NCI-H1694 treated with DMSO at 0.1 percent for 48 hours (cell line): ENCODE results near the gene ITGAE.

Source experiments
- DNase-seq: peaks from one replicate; lab custom pipeline; 2025; lab: John Stamatoyannopoulos, UW

The ITGAE gene

DNA sequence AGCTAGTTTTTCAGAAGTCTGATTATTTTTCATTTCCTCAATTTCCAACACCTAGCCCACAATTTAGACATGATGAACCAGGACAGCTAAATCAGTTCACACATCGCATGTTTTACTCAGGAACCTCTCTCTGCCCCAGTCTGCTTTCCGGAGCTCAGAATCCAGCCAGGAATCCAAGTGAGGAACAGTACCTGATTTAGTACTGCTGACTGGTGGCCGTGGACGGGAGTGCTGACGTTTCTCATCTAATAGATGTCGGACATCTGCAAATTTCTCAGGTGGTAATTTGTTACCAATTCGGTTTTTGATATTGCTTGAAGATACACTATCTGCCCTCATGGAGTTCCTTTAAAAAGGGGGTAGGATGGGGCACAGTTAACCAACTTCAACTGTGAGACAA lies 14.9 kb upstream of the ITGAE start:
- DNase-seq, result no peak

DNA sequence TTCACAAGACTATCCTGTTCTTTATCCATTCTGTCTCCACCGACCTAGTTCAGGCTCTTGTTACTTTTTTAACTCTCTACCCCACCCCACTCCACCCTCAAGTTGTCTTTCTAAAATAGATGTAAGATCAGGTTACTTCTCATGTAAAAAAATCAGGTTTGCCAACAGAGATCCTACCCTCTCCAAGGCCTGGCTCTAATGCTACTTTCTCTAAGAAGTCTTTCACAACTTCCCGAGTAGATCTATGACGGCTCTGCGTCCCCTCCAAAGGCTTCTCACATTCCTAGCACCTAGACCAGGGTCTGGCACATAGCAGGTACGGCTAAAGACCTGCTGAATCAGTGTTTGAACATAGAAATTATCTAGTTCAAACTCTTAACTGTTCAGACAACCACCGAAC lies 14.1 kb upstream of the ITGAE start:
- no peak for DNase-seq

DNA sequence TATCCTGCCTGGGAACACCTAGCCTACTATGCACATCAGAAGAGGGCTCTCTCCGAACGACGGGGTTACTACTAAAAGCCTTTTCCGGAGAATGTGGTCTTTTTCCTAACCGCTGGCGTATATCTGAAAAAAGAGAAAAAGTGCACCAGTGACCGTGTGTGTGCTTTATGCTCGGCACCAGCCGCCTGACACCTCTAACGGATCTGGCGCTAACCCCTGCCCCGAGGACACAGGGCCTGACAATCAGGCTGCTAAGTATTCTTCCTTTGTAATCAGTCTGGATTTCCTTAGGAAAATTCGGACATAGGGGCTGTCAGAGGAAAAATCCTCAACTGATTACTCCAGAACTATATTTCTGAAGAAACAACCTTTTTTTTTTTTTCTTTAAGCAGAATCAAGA lies 13.4 kb upstream of the ITGAE start:
- no peak for DNase-seq

DNA sequence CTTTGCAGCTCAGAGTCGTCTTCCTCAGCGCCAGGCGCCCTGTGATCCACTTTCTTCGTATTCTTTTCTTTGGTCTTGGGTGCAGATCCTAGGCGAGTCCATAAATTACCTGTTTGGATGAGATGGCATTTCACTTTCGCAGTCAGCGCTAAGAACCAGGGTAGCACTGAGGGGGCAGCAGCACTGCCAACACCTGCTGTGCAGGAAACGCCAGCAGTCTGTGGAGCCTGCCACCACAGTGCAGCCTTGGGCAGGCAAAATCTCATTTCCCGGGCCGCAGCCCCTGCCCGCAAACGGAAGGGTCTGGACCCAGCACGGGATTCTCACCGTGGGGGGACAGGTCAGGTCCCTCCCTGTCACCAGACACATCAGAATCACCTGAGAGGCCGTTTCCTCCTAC lies 12.2 kb upstream of the ITGAE start:
- no peak for DNase-seq

DNA sequence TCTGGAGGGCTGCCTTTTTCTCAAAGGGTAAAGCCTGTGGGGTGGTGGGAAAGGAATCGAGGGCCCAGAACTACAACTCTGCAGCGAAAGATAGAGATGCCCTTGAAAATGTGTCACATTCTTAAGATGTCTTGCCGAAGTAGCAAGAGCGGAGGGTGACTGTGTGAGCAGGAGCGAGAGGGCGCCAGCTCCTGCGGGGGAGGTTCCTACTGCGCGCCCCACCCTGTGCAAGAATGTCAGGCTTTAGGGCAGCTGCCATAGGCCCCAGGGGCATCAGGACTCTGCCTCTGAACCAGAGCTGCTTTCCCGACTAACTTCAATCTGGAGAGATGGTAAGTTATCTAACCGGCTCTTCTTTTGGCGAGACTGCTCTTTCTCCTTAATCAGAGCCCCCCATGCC lies 11.8 kb upstream of the ITGAE start:
- DNase-seq, result no peak

DNA sequence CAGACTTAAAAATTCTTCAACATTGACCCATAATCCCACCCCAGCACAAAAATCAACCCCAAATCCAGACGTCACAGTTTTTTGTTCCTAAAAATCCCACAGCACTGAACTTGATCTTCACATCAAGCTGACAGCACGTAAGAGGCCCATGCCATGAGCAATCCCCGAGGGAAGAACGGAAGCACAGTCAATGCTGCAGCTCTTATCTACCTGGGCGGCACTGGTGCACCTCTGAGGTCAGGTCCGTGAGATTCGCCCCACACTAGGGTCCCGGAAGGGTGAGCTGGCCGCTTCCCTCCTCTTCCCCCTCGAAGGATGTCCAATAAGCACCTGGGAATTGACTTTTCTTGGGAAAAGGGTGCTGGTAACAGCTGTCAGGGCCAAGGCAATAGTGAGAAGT lies 11.3 kb upstream of the ITGAE start:
- DNase-seq, result no peak

DNA sequence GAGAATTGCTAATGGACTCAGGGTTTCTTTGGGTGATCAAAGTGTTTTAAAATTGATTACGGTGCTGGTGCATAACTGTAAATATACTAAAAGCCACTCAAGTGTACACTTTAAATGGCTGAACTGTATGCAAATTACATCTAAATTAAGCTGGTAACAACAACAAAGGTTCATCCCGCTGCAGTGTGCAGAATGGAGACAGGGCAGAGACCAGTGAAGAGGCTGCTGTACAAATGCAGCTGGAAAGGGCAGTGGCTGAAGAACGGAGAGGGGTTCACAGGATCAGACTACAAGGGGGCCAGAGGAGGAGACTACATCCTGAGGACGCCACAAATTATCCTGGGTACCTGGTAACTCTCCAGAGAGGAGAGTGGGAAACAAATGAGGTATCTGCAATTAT lies 9.0 kb upstream of the ITGAE start:
- no peak for DNase-seq

DNA sequence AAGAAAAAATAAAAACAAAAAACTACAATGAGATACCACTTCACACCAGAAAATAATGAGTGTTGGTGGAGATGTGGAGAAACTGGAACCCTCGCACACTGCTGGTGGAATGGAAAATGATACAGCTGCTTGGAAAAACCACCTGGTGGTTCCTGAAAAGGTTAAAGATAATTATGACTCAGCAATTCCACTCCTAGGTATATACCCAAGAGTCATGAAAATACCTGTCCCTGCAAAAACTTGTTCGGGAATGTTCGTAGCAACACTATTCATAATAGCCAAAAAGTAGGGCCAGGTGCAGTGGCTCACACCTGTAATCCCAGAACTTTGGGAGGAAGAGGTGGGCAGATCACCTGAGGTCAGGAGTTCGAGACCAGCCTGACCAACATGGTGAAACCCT lies 8.1 kb upstream of the ITGAE start:
- no peak for DNase-seq

DNA sequence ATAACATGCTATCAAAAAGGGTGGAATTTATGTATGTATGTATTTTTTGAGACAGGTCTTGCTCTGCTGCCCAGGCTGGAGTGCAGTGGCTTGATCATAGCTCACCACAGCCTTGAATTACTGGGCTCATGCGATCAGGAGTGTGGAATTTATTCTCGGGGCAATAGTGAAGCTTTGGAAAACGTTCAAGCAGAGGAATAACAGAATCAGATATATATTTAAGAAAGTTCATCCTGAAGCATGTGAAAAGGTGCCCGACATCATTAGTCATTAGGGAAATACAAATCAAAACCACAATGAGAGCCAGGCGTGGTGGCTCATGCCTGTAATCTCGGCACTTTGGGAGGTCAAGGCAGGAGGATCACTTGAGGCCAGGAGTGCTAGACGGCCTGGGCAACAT lies 7.7 kb upstream of the ITGAE start:
- DNase-seq, result no peak

DNA sequence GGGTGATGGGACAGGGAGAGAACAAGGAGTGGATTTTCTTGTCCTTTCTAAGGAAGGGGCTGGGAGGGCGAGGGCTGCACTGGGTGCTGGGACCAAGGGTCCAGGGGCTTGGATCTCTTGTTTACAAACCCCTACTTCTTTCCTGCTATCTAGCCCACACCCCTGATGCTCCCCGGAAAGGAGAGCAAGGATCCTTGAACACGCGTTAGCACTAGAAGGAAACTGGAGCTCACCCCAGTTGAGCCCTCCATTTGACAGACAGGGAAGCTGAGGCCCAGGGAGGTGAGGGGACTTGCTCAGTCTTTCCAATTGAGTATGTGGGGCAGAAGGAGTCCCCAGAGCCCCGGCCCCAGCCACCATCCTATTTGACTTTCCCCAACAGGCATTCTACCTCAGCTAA lies 4.6 kb upstream of the ITGAE start:
- DNase-seq, result no peak

DNA sequence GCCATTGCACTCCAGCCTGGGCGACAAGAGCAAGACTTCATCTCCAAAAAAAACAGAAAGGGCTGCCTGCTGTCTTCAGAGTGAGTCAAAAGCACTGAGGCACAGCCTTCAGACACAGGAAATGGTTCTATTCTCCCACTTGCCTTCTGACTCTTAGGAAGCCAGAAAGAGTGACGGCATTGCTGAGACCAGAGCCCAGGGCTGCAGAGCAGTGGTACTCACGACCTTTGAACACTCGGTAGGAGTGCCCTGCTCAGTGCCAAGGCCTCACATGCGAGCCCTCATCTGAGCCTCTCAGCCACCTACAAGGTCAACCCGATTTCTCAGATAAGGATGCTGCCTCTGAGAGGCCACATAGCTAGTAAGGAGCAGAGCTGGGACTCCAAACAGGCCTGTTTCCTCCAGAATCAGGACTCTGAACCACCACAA lies 3.5 kb upstream of the ITGAE start:
- no peak for DNase-seq

DNA sequence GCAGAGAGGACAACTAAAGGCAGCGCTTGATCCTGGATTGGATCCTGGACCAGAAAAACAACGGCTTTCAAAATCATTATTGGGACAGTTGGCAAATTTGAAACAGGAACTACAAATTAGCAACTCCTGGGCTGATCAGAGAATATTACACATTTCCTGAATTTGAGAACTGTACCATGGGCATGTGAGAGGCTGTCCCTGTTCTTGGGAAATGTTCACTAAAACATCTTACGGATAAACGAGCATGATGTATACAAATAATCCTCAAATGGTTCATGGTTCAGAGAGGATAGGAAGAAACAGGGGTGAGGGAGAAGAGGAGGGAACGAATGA lies 2.3 kb upstream of the ITGAE start:
- no peak for DNase-seq

DNA sequence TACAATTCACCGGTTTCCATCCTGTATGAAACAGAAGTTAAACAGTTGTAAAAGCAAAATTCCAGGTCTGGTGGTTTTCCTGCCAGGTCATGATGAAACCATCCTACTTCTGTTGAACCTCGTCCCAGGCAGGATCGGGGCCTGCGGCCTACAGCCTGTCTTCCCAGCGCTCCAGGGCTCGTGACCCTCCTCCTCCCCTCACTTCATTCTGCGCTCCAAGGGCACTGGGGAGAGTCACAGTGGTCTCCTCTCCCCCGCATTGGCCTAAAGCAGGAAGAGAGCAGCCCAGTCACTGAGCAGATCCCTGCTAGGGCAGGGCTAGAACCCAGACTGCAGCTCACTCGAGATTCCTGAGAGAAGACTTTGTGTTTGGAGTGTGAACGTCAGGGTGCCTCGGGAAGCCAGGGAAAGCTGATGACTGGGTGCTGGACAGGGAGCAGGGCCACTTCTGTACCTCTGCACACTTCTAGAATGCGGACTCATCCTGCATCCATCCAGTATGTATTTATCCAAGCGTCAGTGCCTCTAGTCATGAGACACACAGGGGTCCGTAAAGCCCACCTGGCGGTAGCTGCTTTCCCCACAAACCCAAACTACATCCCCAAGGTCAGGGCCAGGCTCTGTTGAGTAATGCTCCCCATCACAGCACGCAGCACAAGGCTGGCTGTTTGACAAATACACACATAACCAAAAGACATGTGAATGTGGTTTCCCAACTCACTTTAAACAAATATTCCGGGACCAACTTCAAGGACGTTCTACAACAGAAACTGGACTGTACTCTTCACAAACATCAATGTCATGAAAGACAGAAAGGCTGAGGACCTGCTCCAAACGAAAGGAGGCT lies 1.7 kb upstream of the ITGAE start:
- DNase-seq, result no peak

DNA sequence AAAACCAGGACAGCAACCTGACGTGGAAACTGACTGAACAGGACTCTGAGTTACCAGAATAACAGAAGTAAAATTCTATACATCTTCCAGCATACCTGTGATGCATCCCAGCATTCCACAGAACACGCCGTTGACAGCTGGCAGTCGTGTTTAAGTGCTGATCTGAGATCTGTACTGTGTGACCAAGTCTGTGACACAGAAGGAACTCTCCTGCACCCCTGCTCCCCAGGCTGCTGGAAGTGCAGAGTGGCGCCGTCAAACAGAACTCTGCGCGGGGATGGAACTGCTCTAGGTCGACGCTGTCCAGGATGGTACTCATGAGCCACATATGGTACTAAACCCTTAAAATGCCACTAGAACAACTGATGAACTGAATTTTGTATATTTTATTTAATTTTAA lies 804 bp upstream of the ITGAE start:
- DNase-seq, result no peak

DNA sequence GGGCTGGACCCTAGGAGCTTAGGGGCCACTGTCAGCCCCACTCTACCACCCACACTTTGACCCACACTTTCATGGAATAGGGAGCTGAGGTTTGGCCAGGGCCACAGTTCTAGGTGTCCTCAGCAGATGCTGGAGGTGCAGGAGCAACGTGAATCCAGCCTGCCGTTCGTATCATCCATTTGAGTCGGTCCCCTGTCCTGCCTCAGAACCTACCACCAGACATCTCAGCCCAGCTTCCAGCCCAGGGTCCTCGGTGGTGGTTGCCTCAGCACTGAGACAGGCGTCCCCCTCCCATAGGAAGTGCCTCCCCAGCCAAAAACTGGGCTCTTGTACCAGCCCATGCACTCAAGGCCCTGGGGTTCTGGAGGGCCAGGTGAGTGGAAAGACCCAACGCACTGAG lies 359 bp upstream of the ITGAE start:
- DNase-seq, result no peak

DNA sequence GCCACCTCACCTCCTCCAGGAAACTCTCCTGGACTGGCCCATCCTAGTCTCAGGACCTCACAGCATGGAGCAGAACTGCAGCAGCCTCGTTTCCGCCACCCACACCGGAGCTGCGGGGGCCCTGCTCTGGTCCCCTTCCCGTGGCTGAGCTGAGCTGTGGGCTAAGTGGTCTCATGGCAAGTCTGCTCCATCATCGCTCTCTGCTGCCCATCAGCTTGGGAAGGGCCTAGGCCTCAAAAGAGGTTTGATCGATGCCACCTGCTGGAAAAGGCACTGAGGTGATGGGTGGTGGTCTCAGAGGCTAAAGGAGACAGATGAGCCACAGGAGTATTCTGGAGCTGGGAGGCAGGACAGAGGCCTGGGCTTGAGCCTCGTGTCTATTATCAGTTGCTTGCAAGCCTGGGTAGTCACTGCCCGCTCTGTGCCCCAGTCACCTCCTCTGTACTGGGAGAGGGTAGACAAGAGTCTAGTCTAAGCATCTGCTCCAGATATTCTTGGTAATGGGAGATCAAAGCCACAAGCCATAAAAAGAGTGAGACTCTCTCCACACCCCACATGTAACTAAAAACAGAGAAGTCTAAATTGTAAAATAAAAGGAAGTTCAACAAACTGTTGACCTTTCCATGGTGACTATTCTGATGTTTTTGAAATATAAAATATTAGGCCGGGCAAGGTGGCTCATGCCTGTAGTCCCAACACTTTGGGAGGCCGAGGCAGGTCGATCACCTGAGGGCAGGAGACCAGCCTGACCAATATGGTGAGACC lies 1.6 kb downstream of the ITGAE start:
- DNase-seq, result no peak

DNA sequence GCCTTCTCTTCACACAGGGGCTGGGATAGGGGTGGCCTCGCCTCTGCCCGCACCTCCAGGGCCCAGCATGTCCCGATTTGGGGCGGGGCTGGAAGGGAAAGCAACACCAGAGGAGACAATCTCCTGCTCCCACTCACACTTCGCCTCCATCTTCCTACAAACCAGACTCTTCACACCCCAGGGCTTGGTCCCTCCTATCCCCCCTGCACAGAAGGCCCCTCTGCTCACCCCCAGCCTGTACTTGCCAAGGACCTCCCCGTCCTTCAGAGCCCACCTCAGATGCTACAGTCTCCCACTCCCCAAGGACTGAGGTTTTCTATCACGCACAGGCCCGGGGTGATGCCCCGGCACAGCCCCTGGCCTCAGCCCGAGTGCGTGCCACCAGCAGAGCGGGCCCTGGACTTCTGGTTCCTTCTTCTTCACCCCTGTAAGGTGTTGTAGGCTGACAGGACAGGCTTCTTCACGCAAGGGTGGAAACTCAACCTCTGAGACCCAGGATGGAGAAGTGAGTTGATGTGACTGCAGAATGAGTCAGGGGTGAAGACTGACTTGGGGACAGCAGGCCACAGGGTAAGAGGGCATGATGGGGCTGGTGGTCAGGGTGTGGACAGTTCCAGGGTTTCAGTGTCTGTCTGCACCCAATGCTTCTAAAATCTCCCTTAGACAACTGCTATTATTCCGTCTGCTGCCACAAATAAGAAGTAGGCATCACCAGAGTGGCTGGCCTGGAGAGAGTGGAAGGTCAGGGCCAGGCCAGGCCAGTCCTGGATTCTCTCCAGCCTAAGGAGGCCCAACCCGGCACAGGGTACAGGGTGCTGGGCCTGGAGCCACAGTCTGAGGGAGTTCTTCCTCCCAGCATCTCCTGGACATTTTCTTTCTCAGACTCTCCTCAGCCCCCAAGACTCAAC lies 2.5 kb downstream of the ITGAE start:
- DNase-seq, result no peak

DNA sequence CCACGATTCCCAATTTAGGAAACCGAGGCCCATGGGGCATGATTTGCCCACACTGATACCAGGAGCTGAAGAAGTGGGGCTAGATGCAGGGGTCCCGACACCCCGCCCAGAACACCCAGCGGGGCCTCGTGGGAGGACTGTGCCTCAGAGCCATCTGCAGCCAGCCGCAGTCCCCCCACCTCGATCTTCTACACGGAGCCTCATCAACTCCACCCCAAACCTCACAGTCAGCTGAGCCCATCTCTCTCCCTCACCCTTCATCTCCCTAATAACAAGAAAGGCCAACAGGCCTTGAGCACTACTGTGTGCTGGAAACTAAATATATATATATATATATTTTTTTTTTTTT lies 4.2 kb downstream of the ITGAE start:
- no peak for DNase-seq

DNA sequence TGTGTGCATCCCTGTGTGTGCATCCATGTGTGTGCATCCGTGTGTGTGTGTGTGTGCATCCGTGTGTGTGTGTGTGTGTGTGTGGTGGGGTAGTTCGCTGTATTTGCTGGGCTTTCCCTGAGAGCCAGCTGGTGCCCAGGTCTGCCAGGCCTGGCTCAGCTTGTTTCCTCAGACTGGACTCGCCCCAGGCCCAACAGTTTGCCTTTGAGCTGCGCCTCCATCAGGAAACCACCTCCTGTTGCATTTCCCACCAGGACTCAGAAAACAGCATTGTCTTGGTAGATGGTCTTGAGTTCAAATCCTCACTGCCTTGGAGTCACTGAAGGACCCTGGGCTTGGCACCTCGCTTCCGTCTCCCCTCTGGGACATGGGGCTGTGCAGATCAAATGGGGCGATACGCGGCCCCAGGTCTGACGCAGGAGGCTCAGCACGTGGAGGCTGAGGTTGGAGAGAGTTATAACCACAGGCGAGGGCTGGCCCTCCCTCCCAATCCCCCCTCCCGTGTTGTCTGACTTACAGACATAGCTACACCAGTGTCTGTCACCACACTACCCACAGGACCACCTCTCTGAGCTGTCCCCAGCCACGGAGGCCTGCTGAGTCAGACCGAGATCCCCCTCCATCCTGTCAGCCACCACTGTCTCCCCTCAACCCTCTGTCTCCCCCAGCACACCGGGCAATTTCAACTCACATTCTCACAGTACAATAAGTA lies 4.7 kb downstream of the ITGAE start:
- no peak for DNase-seq

DNA sequence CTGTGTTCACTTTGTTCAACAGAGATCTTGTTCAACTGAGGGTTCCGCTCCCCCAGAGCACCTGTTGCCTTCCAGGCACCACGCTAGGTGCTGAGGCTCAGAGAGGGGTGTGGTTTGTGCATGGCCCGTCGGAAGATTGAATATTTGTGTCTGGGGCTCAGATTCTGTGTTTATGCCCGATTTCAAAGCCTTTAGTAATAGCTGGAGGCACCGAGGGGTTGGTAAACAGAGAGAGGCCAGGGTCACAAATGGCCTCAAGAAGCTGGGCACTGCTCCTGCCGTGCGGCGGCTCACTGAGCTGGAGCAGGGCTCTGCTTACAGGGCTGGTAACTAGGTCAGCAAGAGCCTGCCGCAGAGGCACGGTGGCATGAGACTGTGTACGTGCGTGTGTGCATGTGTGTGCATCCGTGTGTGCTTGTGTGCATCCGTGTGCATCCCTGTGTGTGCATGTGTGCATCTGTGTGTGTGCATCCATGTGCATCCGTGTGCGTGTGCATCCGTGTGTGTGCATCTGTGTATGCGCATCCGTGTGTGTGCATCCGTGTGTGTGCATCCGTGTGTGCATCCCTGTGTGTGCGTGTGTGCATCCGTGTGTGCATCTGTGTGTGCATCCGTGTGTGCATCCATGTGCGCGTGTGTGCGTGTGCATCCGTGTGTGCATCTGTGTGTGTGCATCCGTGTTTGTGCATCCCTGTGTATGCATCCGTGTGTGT lies 5.4 kb downstream of the ITGAE start:
- no peak for DNase-seq

DNA sequence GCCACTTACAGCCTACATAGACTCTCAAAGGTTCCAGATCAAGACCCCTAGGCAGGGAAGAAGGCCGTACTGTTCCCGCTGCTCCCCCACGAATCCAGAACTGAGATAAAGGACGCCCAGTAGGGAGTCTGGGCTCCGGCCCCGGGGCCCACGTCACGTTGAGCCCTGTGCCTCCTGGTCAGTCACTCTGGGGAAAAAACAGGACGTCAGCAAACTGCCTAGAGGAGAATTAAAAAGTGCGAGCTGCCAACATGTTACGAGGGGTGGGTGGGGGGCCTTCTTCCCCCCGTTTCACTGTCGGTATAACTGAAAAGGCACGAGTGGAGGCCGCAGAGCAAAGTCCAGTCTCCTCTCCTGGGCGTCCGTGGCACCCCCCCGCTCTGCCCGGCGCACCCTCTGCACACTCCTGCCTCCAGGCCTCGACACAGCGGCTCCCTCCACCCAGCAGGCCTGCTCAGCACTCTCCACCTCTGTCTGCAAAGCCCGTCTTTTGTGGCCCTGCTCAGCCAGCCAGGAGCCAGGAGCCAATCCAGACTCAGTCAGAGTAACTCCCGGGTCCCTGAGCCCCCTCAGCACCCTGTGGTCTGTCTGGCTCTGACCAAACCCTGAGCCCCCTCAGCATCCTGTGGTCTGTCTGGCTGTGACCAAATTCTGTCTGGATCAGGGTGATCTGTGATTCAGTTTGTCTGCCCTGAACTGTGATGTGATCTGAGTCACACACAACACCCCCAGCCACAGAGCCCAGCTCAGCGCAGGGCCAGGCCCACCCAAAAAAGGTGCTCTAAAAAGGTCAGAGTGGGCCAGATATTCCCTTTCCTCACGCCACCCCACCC lies 6.2 kb downstream of the ITGAE start:
- DNase-seq, result no peak
